ENCODE data around the gene CXXC5. TPM values are rescaled to one million over a fixed set of nuclear protein-coding genes. Genes with fewer than 3 reads are reported as not detected.
"Not testable (repeated sequence)": the region's sequence is repeated elsewhere in the genome, so short reads cannot be mapped to it uniquely, and the experiment has no call there.

The CXXC5 gene
- total RNA-seq, 4 donors from 2014 or later: 52.3 to 81.8 (median 62.6) TPM

DNA sequence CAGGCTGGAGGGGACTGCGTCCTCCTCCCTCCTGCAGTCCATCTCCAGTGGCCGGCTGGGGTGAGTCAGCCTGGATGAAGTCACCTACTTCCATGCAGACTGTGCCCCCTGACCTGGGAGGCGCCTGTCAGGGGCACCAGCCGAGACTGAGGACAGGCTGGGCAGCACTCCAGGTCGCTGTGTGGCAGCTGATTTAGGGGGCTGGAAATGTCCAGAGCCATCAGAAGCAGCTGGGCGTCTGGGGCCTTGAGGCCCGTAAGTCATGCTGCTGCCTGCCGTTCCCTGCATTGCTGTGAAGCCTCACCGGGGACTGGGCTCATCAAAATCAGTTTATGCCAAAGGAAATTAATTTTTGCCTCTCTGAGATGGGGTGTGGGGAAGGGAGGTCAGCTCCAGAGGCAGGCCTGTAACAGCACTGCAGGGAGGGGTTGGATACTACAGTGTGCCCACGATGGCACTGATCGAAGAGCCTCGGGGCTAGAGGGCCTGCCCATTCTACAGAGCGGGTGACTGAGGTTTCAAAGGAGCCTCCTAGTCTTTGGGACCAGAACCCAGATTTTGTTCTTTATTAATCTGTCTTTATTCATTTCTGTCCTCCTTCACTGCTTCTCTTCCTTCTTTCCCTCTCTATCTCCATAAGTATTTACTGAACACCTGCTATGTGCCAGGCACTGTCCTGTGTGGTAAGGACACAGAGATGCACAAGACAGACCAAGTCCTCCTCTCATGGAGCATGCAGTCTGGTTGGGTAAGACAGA, 77.1 kb downstream of the CXXC5 start:
- no peak overlapping the region for H3K4me3 ChIP-seq (replicated peaks in 1 of 3)
- peak overlapping the region; percentile 56 to 82 (median 81) for H3K27ac ChIP-seq
- no peaks in the 10 kb centered on the region for H3K36me3 ChIP-seq
- intact Hi-C loops (cut with DNase I): no loop called here
- peaks cover 11 to 16% of the 10 kb centered on the region in 2 donors for H3K4me1 ChIP-seq
- WGBS, 2 donors: 55 to 82% methylated on average over 5 to 10 of the region's 13 CpGs
- TF ChIP-seq CTCF (IDR thresholded peaks at IDR 0.05): no peak
- TF ChIP-seq POLR2A (IDR thresholded peaks at IDR 0.05): peak in 1 of 2 donors; percentile 35
- no peaks in the 10 kb centered on the region for H3K27me3 ChIP-seq
- no peaks in the 10 kb centered on the region for H3K9me3 ChIP-seq
- DNase-seq: peak; percentile 97 to 99

DNA sequence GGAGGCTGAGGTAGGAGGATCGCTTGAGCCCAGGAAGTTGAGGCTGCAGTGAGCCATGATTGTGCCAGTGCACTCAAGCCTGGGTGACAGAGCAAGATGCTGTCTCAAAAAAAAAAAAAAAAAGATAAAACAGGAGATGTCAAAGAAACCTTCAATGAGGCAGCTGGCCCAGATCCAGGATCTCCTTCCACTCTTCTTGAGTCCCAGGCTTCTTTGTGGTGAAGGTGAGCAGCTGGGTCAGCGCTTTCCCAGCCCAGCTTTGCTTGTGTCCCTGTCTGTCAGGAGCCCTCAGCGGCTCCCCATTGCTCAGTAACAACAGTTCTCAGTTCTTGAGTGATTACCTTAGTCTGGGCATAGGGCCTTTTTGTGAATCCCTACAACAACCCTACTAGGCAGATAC, 78.1 kb downstream of the CXXC5 start:
- H3K36me3 ChIP-seq: no peaks in the 10 kb centered on the region
- peak overlapping the region in 1 of 3 donors; percentile 12 for H3K27ac ChIP-seq
- intact Hi-C loops (cut with DNase I): no loop called here
- no peaks in the 10 kb centered on the region for H3K27me3 ChIP-seq
- peaks cover 11 to 16% of the 10 kb centered on the region in 2 donors for H3K4me1 ChIP-seq
- no peaks in the 10 kb centered on the region for H3K9me3 ChIP-seq
- TF ChIP-seq CTCF (IDR thresholded peaks at IDR 0.05): no peak
- no peak for TF ChIP-seq POLR2A (IDR thresholded peaks at IDR 0.05)
- no peak overlapping the region for H3K4me3 ChIP-seq (replicated peaks in 1 of 3)
- 90 to 93% methylated on average over 3 of the region's 3 CpGs for WGBS, 2 donors
- DNase-seq: peak; percentile 43 to 60

DNA sequence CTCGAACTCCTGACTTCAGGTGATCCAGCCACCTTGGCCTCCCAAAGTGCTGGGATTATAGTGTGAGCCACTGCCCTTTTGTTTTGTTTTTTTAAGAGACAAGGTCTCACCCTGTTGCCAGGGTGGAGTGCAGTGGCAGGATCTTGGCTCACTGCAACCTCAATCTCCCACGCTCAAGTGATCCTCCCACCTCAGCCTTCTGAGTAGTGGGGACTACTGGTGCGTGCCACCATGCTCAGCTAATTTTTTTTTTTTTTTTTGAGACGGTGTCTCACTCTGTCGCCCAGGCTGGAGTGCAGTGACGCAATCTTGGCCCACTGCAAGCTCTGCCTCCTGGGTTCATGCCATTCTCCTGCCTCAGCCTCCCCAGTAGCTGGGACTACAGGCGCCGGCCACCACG, 79.5 kb downstream of the CXXC5 start:
- 62 to 64% methylated on average over 9 of the region's 9 CpGs for WGBS, 2 donors
- H3K4me3 ChIP-seq (replicated peaks in 1 of 3); H3K9me3 ChIP-seq; intact Hi-C loops (cut with DNase I); H3K27me3 ChIP-seq; H3K36me3 ChIP-seq: not testable (repeated sequence)
- DNase-seq: peak; percentile 83 to 88
- Histone ChIP-seq H3K27ac (peak overlapping the region in 1 of 3 donors; percentile 45), H3K4me1 (peaks cover 11 to 16% of the 10 kb centered on the region in 2 donors)

- no peak for DNase-seq
These were observed 83.1 kb downstream of the CXXC5 start for GRCh38 chr5:139731281-139731680.

GRCh38 chr5:139732019-139732418, 83.9 kb downstream of the CXXC5 start:
- Histone ChIP-seq H3K27me3 (no peaks in the 10 kb centered on the region), H3K36me3 (no peaks in the 10 kb centered on the region), H3K27ac (no peak overlapping the region), H3K4me1 (peaks cover 12 to 16% of the 10 kb centered on the region in 2 donors), H3K4me3 (replicated peaks in 1 of 3) (no peak overlapping the region), H3K9me3 (no peaks in the 10 kb centered on the region)
- DNase-seq: no peak
- no peak for TF ChIP-seq POLR2A (IDR thresholded peaks at IDR 0.05)
- no peak for TF ChIP-seq CTCF (IDR thresholded peaks at IDR 0.05)
- intact Hi-C loops (cut with DNase I): no loop called here
- 98 to 100% methylated on average over 2 of the region's 2 CpGs for WGBS, 2 donors

More at GRCh38 chr5:139731281-139731680, 83.1 kb downstream of the CXXC5 start:
- Histone ChIP-seq H3K27ac (no peak overlapping the region), H3K36me3 (no peaks in the 10 kb centered on the region), H3K27me3 (no peaks in the 10 kb centered on the region), H3K4me1 (peaks cover 12 to 16% of the 10 kb centered on the region in 2 donors), H3K9me3 (no peaks in the 10 kb centered on the region), H3K4me3 (replicated peaks in 1 of 3) (no peak overlapping the region)
- TF ChIP-seq CTCF (IDR thresholded peaks at IDR 0.05): no peak
- no peak for TF ChIP-seq POLR2A (IDR thresholded peaks at IDR 0.05)
- intact Hi-C loops (cut with DNase I): no loop called here
- WGBS, 2 donors: 80% methylated on average over 3 of the region's 3 CpGs
